ENCODE data around the gene CAMTA1. TPM values are rescaled to one million over a fixed set of nuclear protein-coding genes. Genes with fewer than 3 reads are reported as not detected.

Gene CAMTA1
- total RNA-seq, 1 donor from 2014 or later = 67.9 TPM

DNA sequence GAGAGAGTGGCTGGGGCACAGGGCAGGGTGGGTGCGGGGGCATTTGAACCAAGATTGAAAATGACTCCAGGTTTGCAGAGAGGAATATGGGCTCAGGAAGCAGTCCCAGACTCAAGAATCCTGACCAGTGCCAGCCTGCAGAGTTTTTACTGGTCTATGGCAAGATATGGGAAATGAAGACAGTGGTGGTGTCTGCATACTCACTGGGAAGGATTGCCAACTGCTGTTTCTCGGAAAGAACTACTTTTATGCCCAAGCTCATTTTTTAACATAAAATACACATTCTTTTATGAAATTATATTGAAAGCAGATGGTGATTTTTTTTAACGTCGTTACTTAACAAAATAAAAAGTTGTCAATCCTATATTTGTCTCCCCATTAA, 401.8 kb downstream of the CAMTA1 start:
- DNase-seq (ENCODE audit: low spot score) = no peak

DNA sequence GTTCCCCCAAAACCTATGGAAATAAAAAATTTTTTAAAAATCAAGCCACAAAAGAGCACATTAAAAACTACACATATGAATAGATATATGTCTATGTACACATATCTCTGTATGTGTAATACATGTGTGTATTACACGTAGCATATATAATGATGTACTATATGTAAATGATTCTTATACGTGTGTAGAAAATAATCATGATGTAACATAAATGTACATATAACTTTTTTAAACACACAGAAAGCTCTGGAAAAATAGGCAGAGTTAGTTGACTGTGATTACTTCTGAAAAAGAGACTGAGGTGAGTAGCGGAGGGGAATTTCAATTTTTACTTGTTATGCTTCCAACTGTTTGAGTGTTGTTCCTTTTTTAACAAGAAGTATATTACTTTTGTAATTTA, 405.0 kb downstream of the CAMTA1 start:
- no peak for DNase-seq (ENCODE audit: low spot score)

DNA sequence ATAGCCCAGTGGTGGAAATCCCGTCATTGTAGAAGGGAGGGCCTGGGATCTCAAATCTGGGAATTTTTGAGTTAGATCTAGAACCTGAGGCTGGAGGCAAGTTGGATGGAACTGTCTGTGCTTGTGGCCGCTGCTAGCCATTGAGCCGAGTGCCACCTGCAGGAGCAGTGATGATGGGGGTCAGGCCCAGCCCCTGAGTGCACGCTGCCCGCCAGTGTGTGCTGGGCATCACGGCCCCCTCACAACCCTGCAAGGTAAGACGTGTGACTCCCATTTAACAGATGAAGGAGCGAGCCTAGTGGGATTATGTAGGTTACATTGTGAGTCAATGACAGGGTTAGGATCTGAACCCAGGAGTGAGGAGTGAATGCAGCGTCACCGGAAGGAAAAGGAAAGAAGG, 407.2 kb downstream of the CAMTA1 start:
- no peak for DNase-seq (ENCODE audit: low spot score)

DNA sequence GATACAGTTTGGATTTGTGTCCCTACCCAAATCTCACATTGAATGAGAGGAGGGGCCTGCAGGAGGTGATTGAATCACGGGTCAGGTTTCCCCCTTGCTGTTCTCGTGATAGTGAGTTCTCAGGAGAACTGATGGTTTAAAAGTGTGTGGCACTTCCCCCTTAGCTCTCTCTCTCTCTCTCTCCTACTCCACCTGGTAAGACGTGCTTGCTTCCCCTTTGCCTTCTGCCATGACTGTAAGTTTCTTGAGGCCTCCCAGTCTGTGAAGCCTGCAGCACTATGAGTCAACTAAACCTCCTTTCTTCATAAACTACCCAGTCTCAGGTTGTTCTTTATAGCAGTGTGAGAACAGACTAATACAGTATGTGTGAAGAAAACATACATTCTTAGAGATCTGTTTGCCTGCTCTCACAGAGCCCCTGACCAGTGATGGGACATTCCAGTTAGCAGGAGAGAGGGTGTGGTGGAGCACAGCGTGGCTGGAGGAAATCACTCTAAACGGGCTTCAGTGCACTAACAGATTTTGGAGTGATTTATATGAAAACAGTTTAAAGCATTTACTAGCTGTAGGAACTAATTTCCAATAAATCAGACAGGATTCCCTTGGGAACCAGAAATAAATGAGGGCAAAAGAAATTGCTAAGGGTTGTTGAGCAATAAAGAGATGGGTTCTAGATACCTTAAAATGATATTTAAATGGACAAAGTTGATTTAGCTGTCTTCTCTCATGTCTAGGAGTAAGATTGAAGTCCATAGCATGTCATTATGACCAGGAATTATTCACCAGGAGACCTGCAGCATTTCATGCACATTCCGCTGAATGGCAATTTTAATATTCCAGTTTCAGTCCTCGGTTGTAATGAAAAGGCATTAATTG, 411.0 kb downstream of the CAMTA1 start:
- no peak for DNase-seq (ENCODE audit: low spot score)

DNA sequence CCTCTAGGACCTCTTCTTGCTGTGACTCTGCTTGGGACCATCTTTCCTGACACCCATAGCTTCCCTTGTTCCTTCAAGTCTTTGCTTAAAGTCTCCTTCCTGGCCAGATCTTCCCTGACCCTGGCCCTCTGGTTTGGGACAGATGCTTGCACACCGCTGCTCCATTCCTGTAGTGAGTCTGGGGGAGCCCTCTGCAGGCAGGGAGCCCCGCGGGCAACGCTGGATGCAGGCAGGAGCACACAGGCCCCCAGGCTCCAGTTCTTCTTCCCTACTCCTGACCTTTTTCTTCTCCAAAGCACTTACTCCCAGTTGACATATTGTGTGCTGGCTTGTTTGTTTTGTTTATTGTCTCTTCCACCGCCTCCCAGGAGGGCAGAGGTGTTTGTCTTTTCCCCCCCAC, 413.4 kb downstream of the CAMTA1 start:
- DNase-seq (ENCODE audit: low spot score) = no peak

DNA sequence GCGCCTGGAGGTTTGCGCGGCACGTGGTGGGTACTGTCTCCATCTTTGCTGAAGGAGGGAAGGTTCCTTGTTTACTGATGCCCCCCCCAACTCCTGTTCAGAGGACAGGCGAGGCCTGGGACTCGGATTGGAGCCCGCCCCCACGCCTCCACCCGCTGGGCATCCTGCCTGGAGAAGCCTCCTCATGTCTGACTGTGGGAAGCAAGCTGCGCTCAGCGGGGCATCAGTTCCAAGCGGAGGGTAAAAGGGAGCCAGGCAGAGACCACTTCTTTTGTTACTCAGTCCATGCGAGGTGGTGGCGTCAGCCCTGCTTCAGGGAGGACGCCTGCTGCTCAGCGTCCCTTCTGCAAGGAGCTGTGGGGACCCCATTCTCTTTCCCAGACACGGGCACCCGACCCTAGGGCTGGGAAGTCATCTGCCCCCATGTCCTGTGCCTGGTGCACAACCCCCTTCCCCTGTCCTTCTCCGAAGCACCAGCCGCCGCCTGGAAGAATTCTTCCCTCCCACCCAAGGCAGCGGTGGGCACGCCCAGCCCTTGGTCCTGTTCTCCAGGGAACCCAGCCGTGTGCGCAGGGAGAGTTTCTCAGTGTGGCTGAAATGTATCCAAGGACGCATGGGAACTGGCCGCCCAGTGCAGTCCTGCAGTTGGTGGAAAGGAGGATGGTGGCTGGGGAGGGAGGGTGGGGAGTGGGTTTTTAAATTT, 414.0 kb downstream of the CAMTA1 start:
- no peak for DNase-seq (ENCODE audit: low spot score)

DNA sequence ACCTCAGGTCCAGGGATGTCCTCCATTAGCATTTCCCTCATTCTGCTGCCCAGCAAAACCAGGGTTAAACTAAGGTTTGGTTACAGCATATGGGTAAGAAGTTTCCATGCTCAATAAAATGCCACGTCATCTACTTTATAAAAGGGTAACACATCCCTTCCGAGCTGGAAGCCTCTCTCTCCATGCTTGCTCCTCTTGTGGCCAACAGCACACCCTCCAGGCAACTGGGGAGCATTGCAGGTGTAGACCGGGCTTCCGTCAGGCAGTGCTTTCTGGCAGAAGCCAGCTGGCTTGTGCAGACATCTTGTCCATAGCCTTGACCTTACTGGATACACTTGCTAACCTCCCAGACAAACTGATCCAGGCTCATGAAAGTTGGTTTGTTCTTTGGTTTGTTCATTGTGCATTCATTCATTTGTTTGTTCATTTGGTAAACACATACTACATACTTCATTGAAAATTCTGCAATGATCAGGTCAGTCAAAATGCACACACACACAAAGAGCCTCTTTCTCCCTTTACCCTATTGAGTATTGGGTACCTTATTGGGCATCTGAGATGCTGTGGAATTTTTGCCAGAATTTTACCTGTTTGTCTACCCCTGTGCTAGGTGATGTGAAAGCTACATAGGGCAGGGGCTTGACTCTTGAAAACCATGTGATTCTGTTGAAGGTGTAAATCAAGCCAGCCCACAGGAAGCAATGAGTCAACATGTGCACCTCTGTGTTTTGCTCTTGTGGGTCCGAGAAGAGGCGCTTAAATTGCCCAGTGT, 422.8 kb downstream of the CAMTA1 start:
- peak; percentile 26 for DNase-seq (ENCODE audit: low spot score)

DNA sequence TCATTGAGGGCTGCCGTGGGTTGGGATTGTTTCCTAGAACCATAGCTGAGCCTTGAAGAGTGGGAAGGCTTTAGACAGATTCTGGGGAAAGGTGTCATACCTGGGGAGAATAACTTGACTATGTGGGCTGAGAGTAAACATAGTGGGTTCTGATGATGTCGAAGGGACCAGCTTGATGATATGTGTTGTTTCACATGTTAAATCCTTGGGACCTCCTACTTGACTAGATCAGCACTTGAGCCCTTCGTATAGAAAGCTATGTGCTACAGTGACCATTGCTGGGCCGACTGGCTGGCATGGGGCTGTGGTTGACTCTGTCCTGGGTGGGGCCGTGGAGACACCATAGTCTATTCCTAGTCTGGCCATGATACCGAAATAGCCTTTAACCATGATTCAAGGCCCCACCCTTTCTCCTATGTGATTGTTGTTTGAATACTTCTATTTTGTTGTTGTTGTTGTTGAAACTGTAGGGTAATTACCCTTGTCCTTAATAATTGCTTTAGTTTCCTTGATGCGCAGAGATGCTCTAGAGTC, 423.5 kb downstream of the CAMTA1 start:
- no peak for DNase-seq (ENCODE audit: low spot score)

DNA sequence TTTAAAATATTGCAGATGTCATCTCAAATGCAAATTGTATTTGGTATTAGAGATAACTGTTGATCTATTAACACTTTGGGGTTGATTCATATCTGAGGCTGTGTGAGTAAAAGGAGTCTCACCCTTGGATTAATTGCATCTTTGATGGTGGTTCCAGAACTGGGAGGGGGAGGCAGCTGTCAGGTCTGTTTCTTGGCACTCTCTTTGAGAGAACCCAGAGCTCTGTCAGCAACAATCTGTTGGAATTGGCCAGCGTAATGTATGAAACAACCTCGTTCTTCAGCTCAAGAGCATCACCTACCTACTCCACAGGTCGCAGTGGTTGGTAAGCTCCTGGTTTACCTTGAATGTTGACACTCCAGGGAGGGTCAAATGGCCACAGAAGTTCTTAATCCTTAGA, 424.1 kb downstream of the CAMTA1 start:
- no peak for DNase-seq (ENCODE audit: low spot score)

DNA sequence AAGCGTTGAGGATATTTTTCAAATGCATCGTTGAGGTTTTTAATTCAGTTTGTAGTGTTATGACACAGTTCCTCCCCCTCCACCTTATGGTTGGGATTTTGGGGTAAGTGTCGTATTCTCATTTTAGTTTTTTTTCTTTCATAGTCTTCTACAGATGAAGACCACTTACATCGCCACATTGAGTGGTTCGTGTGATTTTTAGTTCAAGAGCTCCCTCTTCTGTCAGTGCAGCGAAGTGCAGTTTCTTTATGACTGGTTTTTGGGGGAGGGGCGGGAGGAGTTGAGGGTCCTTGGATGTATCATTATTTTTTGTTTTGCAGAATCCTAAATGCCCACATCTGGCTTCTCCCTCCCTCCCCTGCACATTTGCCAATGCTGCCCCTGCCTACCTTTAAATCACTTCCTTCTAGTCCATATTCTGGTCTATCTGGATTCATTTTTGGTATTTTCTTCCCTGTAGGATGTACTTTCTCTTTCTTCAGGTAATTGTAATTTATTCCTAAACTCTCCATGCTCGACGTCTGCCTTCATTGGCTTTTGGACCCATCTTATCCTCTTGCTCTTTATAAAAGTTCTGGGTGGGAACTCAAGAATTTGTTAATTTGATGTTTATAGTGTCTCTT, 433.1 kb downstream of the CAMTA1 start:
- peak; percentile 19 for DNase-seq (ENCODE audit: low spot score)

DNA sequence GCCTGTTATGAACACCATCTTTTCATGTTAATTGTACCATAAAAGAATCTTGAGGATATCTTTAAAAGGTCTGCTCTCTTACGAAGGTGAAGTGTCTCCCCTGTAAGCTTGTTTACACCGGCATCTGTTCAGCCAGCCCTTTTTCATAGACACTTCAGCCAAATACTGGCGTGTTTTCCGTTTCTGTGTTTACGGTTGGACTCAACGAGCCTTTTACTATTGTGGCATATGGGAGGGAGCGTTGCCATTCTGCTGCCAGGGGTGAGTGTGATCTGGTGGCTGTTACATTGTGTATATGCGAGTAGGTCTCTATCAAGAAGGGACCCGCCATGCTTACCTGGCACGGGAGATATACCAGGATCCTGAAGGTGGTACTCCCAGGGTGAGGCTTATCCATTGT, 433.8 kb downstream of the CAMTA1 start:
- no peak for DNase-seq (ENCODE audit: low spot score)

DNA sequence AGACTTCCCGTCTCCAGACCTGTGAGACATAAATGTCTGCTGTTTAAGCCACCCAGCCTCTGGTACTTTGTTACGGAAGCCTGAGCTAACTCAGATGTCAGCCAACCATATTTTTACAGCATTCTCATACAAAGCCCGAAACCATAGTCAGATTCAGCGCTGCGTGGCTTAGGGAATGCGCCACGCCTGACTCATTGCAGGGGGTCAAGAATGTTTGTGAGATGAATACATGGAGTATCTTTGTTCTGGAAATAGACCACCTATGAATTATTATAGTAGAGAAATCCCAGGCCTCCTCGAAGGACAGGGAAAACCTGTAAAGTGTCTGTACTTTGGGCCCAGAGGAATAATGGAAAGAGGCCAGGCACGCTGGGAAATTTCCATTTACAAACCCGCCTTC, 434.8 kb downstream of the CAMTA1 start:
- DNase-seq (ENCODE audit: low spot score) = no peak

DNA sequence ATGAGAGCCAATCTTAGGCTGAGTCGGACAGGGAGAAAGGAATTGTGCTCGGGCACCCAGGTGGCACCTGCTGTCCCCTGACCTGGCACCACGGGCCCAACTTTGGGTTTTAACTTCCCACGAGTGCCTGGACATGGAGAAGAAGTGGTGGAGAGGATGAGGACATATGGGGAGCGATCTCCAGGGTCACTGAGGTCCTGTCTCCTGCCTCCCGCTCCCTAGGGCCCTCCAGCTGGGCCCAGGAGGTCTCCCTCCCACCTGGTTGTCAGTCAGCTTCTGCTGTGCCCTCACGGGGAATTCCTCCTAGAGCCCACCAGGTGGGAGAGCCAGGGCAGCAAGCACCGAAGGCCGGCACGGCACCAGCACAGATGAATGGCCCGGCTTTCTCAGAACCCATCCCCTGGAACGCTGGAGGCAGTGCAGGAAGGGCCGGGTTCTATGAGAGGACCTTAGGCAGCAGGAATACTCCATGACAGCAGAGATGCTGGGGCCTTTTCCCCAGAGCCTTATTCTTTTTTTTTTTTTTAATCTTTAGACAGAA, 435.5 kb downstream of the CAMTA1 start:
- DNase-seq (ENCODE audit: low spot score) = no peak

DNA sequence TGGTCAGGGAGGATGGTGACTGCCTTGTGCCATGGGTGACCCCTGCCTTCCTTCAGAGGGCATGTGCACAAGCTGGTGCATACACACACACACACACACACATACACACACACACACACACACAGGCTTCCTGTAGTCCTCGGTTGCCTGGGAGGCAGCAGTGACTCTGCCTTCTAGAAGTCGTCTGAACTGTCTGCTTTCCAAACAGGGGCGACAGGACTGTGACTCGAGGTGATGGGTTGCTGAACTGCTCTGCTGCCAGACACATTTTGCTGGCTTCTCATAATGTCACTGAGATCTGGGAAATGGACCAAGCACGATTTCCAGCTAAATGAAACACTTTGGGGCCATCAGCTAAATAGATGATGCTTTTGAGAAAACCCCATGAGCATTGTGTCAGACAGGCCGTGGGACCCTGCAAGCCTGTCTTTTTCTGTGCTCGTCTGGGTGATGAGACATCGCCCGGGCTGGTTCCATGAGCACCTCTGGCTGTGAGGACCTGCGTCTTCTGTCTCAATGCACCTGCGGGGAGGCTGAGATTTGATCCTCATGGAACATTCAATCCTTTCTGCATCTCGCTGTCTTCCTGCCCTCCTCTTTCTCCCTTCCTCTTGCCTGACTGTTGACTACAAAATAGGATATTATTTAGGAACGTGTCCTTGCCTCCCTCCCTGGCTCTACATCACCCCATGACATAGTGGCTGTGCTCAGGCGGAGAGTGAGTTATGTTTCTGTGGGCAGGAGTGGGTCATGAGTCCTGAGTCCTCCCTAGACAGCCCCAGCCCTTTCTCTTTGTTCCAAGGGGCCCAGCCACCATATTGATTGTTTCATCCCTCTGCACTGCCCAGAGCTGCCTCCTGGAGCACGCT, 436.8 kb downstream of the CAMTA1 start:
- no peak for DNase-seq (ENCODE audit: low spot score)

DNA sequence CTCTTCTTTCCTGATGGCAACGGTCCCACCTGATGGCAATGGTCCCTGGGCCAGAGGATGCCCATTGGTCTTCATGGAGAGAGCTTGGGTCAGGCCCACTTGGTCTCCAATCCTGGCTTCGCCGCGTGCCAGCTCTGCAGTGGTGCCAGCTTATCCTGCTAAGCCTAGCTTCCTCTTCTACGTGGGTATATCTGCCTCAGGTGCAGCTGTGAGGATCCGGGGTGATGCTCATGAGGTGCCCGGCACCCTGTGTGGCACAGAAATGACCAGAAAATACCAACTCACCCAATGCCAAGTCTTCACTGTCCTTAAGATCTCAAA, 437.4 kb downstream of the CAMTA1 start:
- no peak for DNase-seq (ENCODE audit: low spot score)

DNA sequence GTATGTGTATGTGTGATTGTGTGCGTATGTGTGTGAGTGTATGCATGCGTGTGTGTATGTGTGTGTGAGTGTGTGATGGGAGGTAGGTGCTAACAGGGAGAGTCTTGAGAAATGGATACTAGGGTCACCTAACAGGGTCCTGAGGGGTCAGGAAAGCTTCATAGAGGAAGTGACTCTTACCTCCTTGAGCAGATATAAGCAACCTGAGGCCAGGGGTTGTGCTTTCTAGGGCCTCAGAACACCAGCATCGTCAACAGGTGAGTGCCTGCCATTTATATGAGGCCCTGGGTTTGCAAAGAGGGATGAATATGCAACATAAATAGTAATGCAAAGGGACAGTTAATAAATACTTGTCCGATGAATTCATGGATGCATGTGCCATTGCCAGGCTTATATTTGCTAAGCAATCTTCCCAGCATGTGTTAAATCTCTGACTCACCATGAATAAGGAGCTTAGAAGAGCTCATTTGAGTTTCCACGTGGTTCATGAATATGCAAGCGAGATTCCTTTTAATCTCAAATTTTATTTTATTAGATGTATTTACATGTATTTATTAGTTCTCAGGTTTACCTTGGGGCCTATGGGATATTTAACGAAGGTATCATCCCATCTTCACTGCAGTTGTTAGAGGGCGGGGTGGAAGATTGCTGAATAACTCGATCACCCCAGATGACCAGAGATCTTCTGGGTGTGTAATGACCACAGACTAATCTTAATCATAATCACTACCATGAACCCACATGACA, 438.3 kb downstream of the CAMTA1 start:
- no peak for DNase-seq (ENCODE audit: low spot score)

DNA sequence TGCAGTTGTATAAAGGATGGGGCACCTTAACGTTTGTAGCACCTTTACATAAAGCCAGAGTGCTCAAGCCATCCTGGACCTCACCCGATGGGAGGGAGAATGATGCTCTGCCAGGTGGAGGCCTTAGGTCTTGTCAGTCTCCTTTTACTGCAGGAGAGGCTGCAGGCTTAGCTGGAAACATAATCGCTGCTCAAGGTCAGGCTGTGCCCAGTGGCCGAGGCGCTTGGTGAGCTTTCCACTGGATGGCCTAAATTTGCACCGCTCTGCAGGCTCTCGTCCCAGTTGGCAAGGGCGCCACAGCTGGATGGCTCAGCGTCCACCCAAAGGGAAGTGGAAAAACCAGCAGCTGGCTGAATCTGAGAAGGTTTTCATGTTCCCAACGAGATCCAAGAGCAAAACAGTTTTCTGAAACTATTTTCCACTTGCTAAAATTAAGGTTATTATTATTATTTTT, 438.9 kb downstream of the CAMTA1 start:
- DNase-seq (ENCODE audit: low spot score) = no peak

DNA sequence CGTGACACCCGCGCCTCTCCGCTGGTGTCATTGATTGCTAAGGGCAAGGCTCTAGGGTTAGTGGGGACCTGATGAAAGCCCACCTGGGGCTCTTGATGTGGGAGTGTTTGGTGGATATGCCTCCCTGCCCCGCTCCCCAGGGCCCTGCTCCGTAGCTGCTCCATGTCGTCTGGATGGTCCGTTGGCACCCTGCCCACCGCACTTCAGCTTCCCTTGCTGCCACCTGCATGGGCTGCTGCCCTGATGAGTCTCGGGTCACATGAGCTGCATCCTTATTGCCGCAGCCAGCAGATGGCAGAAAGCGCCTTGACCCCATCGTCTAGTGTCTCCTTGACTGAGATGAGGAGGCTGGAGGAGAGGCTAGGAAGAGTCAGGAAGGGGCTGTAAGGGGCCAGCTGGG, 439.4 kb downstream of the CAMTA1 start:
- DNase-seq (ENCODE audit: low spot score) = no peak

DNA sequence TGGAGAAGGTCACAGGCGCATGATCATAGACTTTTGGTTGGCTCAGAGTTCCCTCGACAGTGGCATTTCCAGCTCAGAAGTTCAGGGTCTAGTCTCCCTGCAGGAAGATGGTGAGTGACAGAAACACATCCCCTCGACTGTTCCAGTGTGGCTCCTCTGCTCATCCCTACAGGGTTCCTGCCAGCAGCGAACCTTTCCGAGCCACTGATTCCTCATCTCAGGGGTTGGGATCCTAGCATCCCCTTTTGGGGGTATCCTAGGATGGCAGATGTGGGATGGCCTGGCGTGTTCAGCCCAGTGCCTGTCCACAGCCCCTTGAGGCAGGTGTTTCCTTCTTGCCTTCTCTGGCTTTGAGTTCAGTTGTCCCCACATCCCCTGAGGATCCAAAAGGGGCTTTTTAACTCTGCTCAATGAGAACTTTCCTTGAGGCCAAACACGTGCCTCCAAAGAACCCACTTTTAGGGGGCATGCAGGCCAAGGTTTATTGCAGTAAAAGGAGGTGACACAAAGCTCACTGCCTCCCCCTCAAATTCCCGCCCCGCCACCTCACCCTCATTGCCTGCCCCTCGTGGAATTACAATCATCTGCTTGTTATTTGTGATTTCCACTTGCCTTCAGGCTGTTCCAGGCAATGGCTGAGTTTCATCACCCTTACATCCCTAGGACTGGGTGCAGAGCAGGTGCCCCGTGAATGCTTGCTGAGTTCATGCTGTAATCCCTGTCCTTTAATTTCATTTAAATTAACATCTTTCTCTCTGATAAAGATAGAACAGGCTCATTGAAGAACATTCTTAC, 440.7 kb downstream of the CAMTA1 start:
- DNase-seq (ENCODE audit: low spot score) = no peak

Measured in mucosa of gallbladder (tissue), 1 donor.